Loucy (cell line): Measurements from ENCODE around the gene THSD7A.

Experiments used
- H2AFZ ChIP-seq: fragments of 200-600 bp; sonication (generic); 2 replicates; pipeline ENCODE4 v1.6.0; 2016; ENCODE audit warnings: antibody characterized with exemption, mild to moderate bottlenecking, low read length, moderate library complexity
- H3F3A ChIP-seq: fragments of 200-600 bp; 2 replicates; pipeline ENCODE4 v1.6.0; 2016; ENCODE audit warnings: antibody characterized with exemption, low read depth, mild to moderate bottlenecking
- H3K27me3 ChIP-seq: fragments of 200-600 bp; sonication (generic); 2 replicates; pipeline ENCODE4 v1.6.1; 2014; ENCODE audit warnings: low read length, mild to moderate bottlenecking; ENCODE audit not compliant: insufficient read depth, poor library complexity, severe bottlenecking
- H3K36me3 ChIP-seq: fragments of 200-600 bp; sonication (generic); 2 replicates; pipeline ENCODE4 v1.6.1; 2016; ENCODE audit warnings: low read length; ENCODE audit not compliant: insufficient read depth
- H3K4me1 ChIP-seq: fragments of 200-600 bp; sonication (generic); 2 replicates; pipeline ENCODE4 v1.5.1; 2014; ENCODE audit warnings: low read length, mild to moderate bottlenecking; ENCODE audit not compliant: insufficient read depth, poor library complexity, severe bottlenecking
- H3K4me2 ChIP-seq: fragments of 200-600 bp; sonication (generic); 2 replicates; pipeline ENCODE4 v1.6.0; 2014; ENCODE audit warnings: antibody characterized with exemption, low read length, low read depth, mild to moderate bottlenecking; ENCODE audit not compliant: poor library complexity, severe bottlenecking
- H3K4me3 ChIP-seq: fragments of 200-600 bp; sonication (generic); 2 replicates; pipeline ENCODE4 v1.5.1; 2014; ENCODE audit warnings: low read length, mild to moderate bottlenecking, mixed read lengths; ENCODE audit not compliant: poor library complexity, severe bottlenecking
- H3K79me2 ChIP-seq: fragments of 200-600 bp; sonication (generic); 2 replicates; pipeline ENCODE4 v1.6.1; 2014; ENCODE audit warnings: low read length; ENCODE audit not compliant: insufficient read depth
- H3K9ac ChIP-seq: fragments of 200-600 bp; sonication (generic); 2 replicates; pipeline ENCODE4 v1.6.0; 2014; ENCODE audit warnings: mild to moderate bottlenecking, low read depth, low read length, moderate library complexity; ENCODE audit not compliant: poor library complexity, severe bottlenecking
- H3K9me2 ChIP-seq: fragments of 200-600 bp; sonication (generic); replicated peaks from 2 replicates; pipeline ENCODE4 v1.6.1; 2016; ENCODE audit warnings: low read depth, low read length, mixed read lengths
- H3K9me3 ChIP-seq: fragments of 200-600 bp; sonication (generic); 2 replicates; pipeline ENCODE4 v1.6.1; 2014; ENCODE audit warnings: mild to moderate bottlenecking, antibody characterized with exemption, low read length, low read depth; ENCODE audit not compliant: insufficient read depth
- H4K20me1 ChIP-seq: fragments of 200-600 bp; sonication (generic); 2 replicates; pipeline ENCODE4 v1.6.0; 2014; ENCODE audit warnings: antibody characterized with exemption, low read length, mild to moderate bottlenecking; ENCODE audit not compliant: insufficient read depth, poor library complexity, severe bottlenecking
- EZH2phosphoT487 ChIP-seq: fragments of 200-600 bp; IDR thresholded peaks from 2 replicates; pipeline ENCODE4 v1.6.1; 2018; ENCODE audit warnings: antibody characterized with exemption, mild to moderate bottlenecking, moderate library complexity, borderline replicate concordance
- TF ChIP-seq, protein P1 (sequence below): fragments of 200-600 bp; sonication (generic); conservative IDR thresholded peaks from 2 replicates; pipeline ENCODE4 v1.5.1; 2014; ENCODE audit warnings: mild to moderate bottlenecking, antibody characterized with exemption, low read length

Gene THSD7A

DNA sequence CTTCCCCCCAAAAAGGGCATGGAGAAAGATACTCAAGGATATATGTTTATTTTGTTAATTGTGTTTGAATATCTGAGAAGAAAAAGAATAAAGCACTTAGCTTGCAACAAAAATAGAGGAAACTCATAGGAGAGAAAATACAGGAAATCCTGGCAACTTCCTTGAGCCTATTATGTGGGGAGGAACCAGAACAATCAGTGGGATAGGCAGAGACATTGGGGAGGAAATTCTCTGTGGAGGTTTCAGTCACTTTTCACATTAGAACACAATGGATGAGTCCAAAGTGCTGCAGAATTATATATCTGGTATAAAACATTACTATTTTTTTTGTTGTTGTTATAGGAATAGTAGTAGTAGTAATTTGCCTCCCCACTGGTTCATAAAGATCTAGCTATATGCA lies 240.1 kb downstream of the THSD7A start:
- no peaks in the 10 kb centered on the region for H3K27me3 ChIP-seq
- H3K4me3 ChIP-seq: no peak overlapping the region
- no peaks in the 10 kb centered on the region for H3K79me2 ChIP-seq
- no peaks in the 10 kb centered on the region for H3K4me1 ChIP-seq
- H3K4me2 ChIP-seq: no peak overlapping the region
- no peak overlapping the region for H3K9ac ChIP-seq
- no peak overlapping the region for H2AFZ ChIP-seq
- H3F3A ChIP-seq: no peaks in the 10 kb centered on the region
- no peaks in the 10 kb centered on the region for H4K20me1 ChIP-seq
- no peaks in the 10 kb centered on the region for H3K9me3 ChIP-seq
- no peaks in the 10 kb centered on the region for H3K9me2 ChIP-seq
- H3K36me3 ChIP-seq: no peaks in the 10 kb centered on the region
- TF ChIP-seq, protein P1, sequence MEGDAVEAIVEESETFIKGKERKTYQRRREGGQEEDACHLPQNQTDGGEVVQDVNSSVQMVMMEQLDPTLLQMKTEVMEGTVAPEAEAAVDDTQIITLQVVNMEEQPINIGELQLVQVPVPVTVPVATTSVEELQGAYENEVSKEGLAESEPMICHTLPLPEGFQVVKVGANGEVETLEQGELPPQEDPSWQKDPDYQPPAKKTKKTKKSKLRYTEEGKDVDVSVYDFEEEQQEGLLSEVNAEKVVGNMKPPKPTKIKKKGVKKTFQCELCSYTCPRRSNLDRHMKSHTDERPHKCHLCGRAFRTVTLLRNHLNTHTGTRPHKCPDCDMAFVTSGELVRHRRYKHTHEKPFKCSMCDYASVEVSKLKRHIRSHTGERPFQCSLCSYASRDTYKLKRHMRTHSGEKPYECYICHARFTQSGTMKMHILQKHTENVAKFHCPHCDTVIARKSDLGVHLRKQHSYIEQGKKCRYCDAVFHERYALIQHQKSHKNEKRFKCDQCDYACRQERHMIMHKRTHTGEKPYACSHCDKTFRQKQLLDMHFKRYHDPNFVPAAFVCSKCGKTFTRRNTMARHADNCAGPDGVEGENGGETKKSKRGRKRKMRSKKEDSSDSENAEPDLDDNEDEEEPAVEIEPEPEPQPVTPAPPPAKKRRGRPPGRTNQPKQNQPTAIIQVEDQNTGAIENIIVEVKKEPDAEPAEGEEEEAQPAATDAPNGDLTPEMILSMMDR: no peak
- TF ChIP-seq EZH2phosphoT487: no peak

DNA sequence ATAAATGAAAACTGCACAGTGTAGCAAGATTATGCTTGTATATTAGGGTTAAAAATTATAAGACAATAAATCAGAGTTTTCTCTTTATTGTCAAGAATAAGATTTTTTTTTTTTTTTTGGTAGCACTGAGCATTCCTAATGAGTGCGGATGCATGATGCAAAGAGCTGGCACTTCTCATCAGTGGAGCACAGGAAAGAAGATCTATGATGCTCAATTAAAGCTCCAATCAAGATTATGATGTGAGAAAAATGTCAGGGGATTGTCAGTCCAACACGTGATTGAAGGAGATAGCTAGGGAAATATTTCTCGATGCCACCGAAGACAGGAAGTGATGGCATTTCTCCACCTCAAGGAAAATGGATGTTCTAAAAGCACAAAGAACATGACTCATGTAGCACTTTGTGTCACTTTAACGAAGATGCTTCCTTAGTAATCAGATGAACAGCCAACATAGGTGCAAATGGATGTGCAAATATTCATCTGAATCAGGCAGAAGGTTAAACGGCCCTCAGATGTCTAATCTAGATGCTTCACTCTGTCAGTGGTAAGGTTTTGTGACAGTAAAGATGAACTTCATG lies 240.9 kb downstream of the THSD7A start:
- no peaks in the 10 kb centered on the region for H3K36me3 ChIP-seq
- no peak overlapping the region for H3K4me2 ChIP-seq
- no peaks in the 10 kb centered on the region for H3K79me2 ChIP-seq
- H4K20me1 ChIP-seq: no peaks in the 10 kb centered on the region
- no peak overlapping the region for H3K4me3 ChIP-seq
- no peaks in the 10 kb centered on the region for H3K9me2 ChIP-seq
- H3K4me1 ChIP-seq: no peaks in the 10 kb centered on the region
- H2AFZ ChIP-seq: no peak overlapping the region
- no peaks in the 10 kb centered on the region for H3K27me3 ChIP-seq
- H3F3A ChIP-seq: no peaks in the 10 kb centered on the region
- no peaks in the 10 kb centered on the region for H3K9me3 ChIP-seq
- TF ChIP-seq, protein P1: no peak
- no peak for TF ChIP-seq EZH2phosphoT487
- no peak overlapping the region for H3K9ac ChIP-seq

DNA sequence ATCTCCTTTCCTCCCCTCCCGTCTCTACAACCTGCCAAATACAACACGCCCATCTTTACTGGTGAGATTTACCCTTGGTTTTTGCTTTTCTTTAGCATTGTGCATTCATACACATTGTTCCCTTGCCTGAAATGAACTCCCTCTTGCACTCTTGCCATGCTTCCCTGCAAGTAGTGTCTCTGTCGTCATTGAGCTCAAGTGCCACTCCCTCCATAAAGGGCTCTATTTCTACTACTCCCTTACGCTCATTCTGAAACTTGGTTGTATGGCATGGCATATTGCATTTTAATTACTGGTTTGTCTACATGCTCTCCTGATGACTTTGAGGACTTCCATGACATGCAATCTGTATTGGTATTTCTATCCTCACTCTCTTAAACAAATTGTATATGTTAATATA lies 242.7 kb downstream of the THSD7A start:
- no peak overlapping the region for H3K9ac ChIP-seq
- TF ChIP-seq EZH2phosphoT487: no peak
- TF ChIP-seq, protein P1: no peak
- H3K9me3 ChIP-seq: no peaks in the 10 kb centered on the region
- no peaks in the 10 kb centered on the region for H3K9me2 ChIP-seq
- no peaks in the 10 kb centered on the region for H3F3A ChIP-seq
- no peak overlapping the region for H3K4me2 ChIP-seq
- no peaks in the 10 kb centered on the region for H3K36me3 ChIP-seq
- H3K4me3 ChIP-seq: no peak overlapping the region
- H4K20me1 ChIP-seq: no peaks in the 10 kb centered on the region
- H3K79me2 ChIP-seq: no peaks in the 10 kb centered on the region
- no peaks in the 10 kb centered on the region for H3K27me3 ChIP-seq
- H3K4me1 ChIP-seq: no peaks in the 10 kb centered on the region
- H2AFZ ChIP-seq: no peak overlapping the region
